Heart right ventricle (tissue), 16 donors: Measurements from ENCODE around the gene TBCB. TPM values are rescaled to one million over a fixed set of nuclear protein-coding genes. Genes with fewer than 3 reads are reported as not detected.

Source experiments
- ATAC-seq, 8 donors: fragments of 200-7000 bp; cut with Tn5 transposase; one replicate each; pipeline ENCODE4 v1.9.1; 2020; ENCODE audit warnings: mild to moderate bottlenecking in 8 of 8, moderate library complexity in 8 of 8, moderate number of reproducible peaks in 1 of 8
- DNase-seq, 2 donors: peaks; one replicate each; pipeline ENCODE4 v3.0.0-alpha.2; 2020
- H3K27ac ChIP-seq, 10 donors: fragments of 200-600 bp; sonication (generic) in 2 of 10; one replicate each; pipeline versions ENCODE4 v1.5.0 to v1.8.0; 2020 to 2022; ENCODE audit warnings: mild to moderate bottlenecking in 3 of 10
- H3K27me3 ChIP-seq, 7 donors: fragments of 200-600 bp; one replicate each; pipeline ENCODE4 v1.8.0; 2021 to 2022; ENCODE audit warnings: mild to moderate bottlenecking in 2 of 7
- H3K36me3 ChIP-seq, 9 donors: fragments of 200-600 bp; sonication (generic) in 1 of 9; one replicate each; pipeline versions ENCODE4 v1.5.0 to v1.8.0; 2020 to 2022; ENCODE audit warnings: mild to moderate bottlenecking in 2 of 9
- H3K4me1 ChIP-seq, 9 donors: fragments of 200-600 bp; sonication (generic) in 1 of 9; one replicate each; pipeline versions ENCODE4 v1.5.0 to v1.8.0; 2020 to 2022; ENCODE audit warnings: mild to moderate bottlenecking in 4 of 9
- H3K4me3 ChIP-seq, 10 donors: fragments of 200-600 bp; sonication (generic) in 2 of 10; one replicate each; pipeline versions ENCODE4 v1.5.0 to v1.8.0; 2020 to 2022; ENCODE audit warnings: mild to moderate bottlenecking in 7 of 10, moderate library complexity in 2 of 10
- H3K9me3 ChIP-seq, 11 donors: fragments of 200-600 bp in 10 of 11; sonication (generic) in 2 of 11; one replicate each; pipeline versions ENCODE4 v1.5.0 to v1.8.0; 2013 to 2022; ENCODE audit warnings: mild to moderate bottlenecking in 2 of 11, control low read depth in 1 of 11, moderate library complexity in 1 of 11
- CTCF ChIP-seq, 9 donors: fragments of 200-600 bp; sonication (generic) in 2 of 9; IDR thresholded peaks; one replicate each; pipeline versions ENCODE4 v1.5.0 to v1.8.0; 2021 to 2022; ENCODE audit warnings: antibody characterized with exemption in 9 of 9, mild to moderate bottlenecking in 5 of 9, moderate library complexity in 1 of 9
- WGBS, 2 donors: extraction: QIAGEN DNeasy Blood & Tissue Kit; methylation state at CpG; one replicate each; pipeline ENCODE4 v1.1.7; 2013; ENCODE audit warnings: inconsistent platforms in 1 of 2; 5-methylcytosine and 5-hydroxymethylcytosine counted together
- intact Hi-C, 10 donors: fragments of 100-400 bp; cut with DNase I; formaldehyde crosslinking; loops; one replicate each; pipeline versions ENCODE4 v1.11.1 to v1.14.2; 2022
- polyA plus RNA-seq, 2 donors: library from polyadenylated mRNA; stranded (reverse); fragments of 200-250 nt; gene quantifications; one replicate each; pipeline ENCODE4 v1.2.3, GENCODE V29; 2013
- total RNA-seq, 10 donors: library from RNA; stranded (reverse); fragmentation: NEBNext Ultra II Directional in 3 of 10; extraction: Animal tissue kit (Norgen Biotek cat#: 25700) in 3 of 10; gene quantifications; one replicate each; pipeline versions ENCODE4 v1.2.1 to v1.2.4, GENCODE V29; 2021 to 2023
- donor health status: Arrhythmogenic right ventricular cardiomyopathy.
- donor health status: ischemic (EF 13 %, LVEDD 7.1; RV severe dilation, severe dysfunction).
- donor health status: healthy with polysubstance abuse.
- donor health status: DM: no; HTN: yes; CAD: no.
- donor health status: DM: no; HTN: no; CAD: no.
- donor health status: ischemic (EF 25% LVEDD 6.9; RV normal size, moderate dysfunction).
- donor health status: ischemic (EF 25% LVEDD 5.7; RV mildly dilated, moderate dysfunction).
- donor health status: healthy.
- donor health status: DM: yes; HTN: yes; CAD: no.
- donor health status: Ischemic cardiomyopathy.
- donor health status: ischemic (EF 35%, LVEDD 5.7; RV mildly dilated, moderate dysfunction).
- donor health status: nonischemic (EF 11% LVEDD 7.7; RV severe dilation, severe dysfunction).
- donor health status: DM: yes; HTN: yes; CAD: no.
- donor health status: PGD.
- donor health status: ischemic (EF 29% LVEDD 5.4; RV normal size, mild dysfunction).
- donor health status: nonischemic (EF 23%, LVEDD 6.1; RV moderate dilation, normal function).

Gene TBCB
- total and polyA plus RNA-seq, 12 donors = 73.0 to 193 (median 99.2) TPM

DNA sequence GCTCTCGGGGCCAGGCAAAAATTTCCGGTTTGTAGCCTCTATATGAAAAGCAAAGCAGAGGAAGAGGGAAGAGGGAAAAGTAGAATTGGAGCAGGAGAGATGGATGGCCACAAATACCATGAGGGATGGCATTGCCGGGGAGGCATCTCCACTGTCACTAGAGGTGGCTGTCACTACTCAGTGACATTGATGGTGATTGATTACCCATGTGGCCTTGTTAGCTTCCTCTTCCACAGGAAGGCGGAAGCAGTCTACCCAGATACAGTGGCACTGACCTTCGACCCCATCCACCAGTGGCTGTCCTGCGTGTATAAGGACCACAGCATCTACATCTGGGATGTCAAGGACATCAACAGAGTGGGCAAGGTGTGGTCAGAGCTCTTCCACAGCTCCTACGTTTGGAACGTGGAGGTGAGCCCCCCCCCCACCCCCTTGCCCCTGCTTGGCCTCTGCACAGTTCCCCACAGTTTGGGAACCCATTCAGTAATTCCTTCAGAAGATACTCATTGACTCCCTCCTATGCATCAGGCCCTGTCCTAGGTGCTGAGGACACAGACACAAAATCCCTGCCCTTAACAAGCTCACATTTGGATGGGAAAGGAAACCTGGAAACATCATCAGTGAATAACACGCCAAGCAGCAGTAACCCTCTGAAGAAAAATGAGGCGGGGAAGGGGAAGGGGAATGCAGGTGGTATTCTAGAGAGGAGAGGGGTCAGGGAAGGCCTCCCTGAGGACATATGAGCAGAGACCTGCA, 42.0 kb upstream of the TBCB start:
- ATAC-seq (no peak), DNase-seq (no peak)
- Histone ChIP-seq H3K27me3 (no peaks in the 10 kb centered on the region), H3K9me3 (no peaks in the 10 kb centered on the region), H3K27ac (no peak overlapping the region), H3K36me3 (peaks cover 0 to 38% (median 0%) of the 10 kb centered on the region in 9 donors), H3K4me3 (no peak overlapping the region), H3K4me1 (peaks cover 0 to 9% (median 0%) of the 10 kb centered on the region in 9 donors)
- 84 to 86% methylated on average over 10 of the region's 10 CpGs for whole genome bisulfite sequencing, 2 donors
- TF ChIP-seq CTCF (IDR thresholded peaks at IDR 0.05) = no peak
- intact Hi-C loops = no loop called here

DNA sequence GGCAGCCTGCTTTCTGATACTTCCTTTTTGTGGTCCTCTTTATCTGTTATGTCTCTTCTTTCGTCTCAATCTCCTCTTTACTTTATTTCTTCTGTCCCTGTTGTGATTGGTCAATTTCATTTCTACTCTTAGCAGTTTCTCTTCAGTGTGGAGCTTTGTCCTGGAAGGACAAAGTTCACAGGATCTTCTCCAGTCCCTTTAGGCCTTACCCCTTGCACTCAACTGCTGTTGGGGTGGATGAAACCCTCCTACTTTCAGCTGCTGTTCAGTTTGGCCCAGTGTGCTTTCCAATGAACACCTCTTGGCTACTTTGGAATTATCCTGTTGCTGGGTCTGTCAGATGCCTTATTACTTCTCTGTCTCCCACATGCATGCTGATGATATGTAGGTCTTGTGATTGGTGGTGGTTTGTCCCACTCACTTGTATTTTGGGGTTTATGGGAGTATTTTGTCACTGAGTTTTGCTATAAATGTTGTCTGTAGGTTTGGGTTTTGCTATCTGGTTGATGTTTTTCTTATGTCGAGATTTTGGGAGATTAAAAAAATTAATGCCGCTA, 35.8 kb upstream of the TBCB start:
- no peak for DNase-seq
- ATAC-seq = no peak
- Histone ChIP-seq H3K36me3 (peaks cover 0 to 50% (median 0%) of the 10 kb centered on the region in 9 donors), H3K27ac (no peak overlapping the region), H3K9me3 (no peaks in the 10 kb centered on the region), H3K27me3 (no peaks in the 10 kb centered on the region), H3K4me1 (no peaks in the 10 kb centered on the region), H3K4me3 (no peak overlapping the region)
- intact Hi-C loops = no loop called here
- TF ChIP-seq CTCF (IDR thresholded peaks at IDR 0.05) = no peak
- WGBS, 2 donors = 91 to 96% methylated on average over 3 of the region's 3 CpGs

GRCh38 chr19:36081385-36081784, 33.9 kb upstream of the TBCB start:
- no peaks in the 10 kb centered on the region for H3K9me3 ChIP-seq
- H3K4me3 ChIP-seq = no peak overlapping the region
- TF ChIP-seq CTCF (IDR thresholded peaks at IDR 0.05) = no peak
- H3K4me1 ChIP-seq = no peaks in the 10 kb centered on the region
- 56 to 74% methylated on average over 3 of the region's 3 CpGs for WGBS, 2 donors
- peaks cover 0 to 53% (median 0%) of the 10 kb centered on the region in 9 donors for H3K36me3 ChIP-seq
- H3K27me3 ChIP-seq = no peaks in the 10 kb centered on the region
- DNase-seq (no peak), ATAC-seq (no peak)
- intact Hi-C loops = no loop called here
- H3K27ac ChIP-seq = no peak overlapping the region

GRCh38 chr19:36081894-36082293, 33.4 kb upstream of the TBCB start:
- intact Hi-C loops = no loop called here
- 90% methylated on average over 7 of the region's 7 CpGs for WGBS, 2 donors
- peaks cover 0 to 58% (median 0%) of the 10 kb centered on the region in 9 donors for H3K36me3 ChIP-seq
- no peak overlapping the region for H3K27ac ChIP-seq
- H3K9me3 ChIP-seq = no peaks in the 10 kb centered on the region
- no peak overlapping the region for H3K4me3 ChIP-seq
- no peaks in the 10 kb centered on the region for H3K4me1 ChIP-seq
- H3K27me3 ChIP-seq = no peaks in the 10 kb centered on the region
- ATAC-seq (no peak), DNase-seq (no peak)
- TF ChIP-seq CTCF (IDR thresholded peaks at IDR 0.05) = no peak
